ENCODE results near the gene RAD51B. TPM values are rescaled to one million over a fixed set of nuclear protein-coding genes. Genes with fewer than 3 reads are reported as not detected.

The RAD51B gene
- total RNA-seq, 4 donors from 2014 or later = 19.6 to 39.7 (median 25.4) TPM

DNA sequence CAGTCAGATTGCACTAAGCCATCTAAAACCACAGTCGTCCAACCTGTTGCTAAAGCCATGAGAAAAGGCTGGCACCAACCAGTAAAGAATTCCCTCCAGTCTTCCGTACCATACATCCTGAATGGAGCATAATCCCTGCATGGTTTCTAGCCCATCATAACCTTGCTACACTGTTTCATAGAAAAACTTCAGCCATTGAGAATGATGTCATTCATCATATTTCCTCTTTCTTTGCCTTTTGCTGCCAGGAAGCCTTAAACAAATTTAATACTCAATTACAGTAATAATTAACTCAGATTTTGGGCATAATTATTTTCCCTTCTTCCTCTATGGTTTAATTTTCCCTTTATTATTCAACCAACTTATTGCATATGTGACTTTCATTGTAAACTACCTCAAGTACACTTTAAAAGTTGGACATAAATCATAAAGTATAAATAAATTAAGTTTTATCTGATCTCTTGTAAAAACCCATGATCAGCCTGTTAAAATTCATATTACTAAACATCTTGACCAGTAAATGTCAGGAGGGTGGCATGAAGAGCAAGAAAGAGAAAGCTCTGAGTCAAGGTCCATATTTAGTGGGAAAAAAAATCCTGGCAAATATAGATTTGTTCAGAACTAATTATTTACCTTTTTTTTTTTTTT lies 708.6 kb downstream of the RAD51B start:
- peak overlapping the region; percentile 71 for H3K27ac ChIP-seq
- 66% methylated on average over 2 of the region's 2 CpGs for WGBS

DNA sequence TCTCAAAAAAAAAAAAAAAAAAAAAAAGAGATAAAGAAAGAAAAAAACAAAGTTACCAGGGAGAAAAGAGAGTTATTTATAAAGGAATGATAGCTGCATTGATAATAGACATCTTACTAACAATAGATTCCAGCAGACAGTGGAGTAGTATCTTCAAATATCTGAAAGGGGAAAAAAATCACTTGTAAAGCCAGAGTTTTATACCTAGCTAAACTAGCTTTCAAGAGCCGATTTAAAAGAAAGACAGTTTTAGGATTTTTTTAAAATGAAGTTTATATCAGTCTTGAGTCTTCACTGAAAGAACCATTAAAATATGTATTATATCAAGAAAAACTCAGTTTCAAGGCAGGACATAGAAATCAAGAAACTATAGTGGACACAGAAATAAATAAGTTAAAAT lies 710.9 kb downstream of the RAD51B start:
- no peaks in the 10 kb centered on the region for H3K9me3 ChIP-seq
- no peaks in the 10 kb centered on the region for H3K27me3 ChIP-seq
- DNase-seq (ENCODE audit: low spot score in 2 of 2) = no peak
- no peaks in the 10 kb centered on the region for H3K36me3 ChIP-seq
- no peak overlapping the region for H3K27ac ChIP-seq
- TF ChIP-seq EP300 (IDR thresholded peaks at IDR 0.05) = no peak
- TF ChIP-seq, protein P1, sequence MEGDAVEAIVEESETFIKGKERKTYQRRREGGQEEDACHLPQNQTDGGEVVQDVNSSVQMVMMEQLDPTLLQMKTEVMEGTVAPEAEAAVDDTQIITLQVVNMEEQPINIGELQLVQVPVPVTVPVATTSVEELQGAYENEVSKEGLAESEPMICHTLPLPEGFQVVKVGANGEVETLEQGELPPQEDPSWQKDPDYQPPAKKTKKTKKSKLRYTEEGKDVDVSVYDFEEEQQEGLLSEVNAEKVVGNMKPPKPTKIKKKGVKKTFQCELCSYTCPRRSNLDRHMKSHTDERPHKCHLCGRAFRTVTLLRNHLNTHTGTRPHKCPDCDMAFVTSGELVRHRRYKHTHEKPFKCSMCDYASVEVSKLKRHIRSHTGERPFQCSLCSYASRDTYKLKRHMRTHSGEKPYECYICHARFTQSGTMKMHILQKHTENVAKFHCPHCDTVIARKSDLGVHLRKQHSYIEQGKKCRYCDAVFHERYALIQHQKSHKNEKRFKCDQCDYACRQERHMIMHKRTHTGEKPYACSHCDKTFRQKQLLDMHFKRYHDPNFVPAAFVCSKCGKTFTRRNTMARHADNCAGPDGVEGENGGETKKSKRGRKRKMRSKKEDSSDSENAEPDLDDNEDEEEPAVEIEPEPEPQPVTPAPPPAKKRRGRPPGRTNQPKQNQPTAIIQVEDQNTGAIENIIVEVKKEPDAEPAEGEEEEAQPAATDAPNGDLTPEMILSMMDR (IDR thresholded peaks at IDR 0.05) = no peak
- no peak for TF ChIP-seq POLR2A (IDR thresholded peaks at IDR 0.05)
- TF ChIP-seq POLR2AphosphoS5 (IDR thresholded peaks at IDR 0.05) = no peak
- peaks cover 28% of the 10 kb centered on the region for H3K4me1 ChIP-seq
- 91% methylated on average over 1 of the region's 1 CpG for WGBS
- H3K4me3 ChIP-seq = no peak overlapping the region

More for the DNA sequence above, 708.6 kb downstream of the RAD51B start:
- Histone ChIP-seq H3K4me3 (no peak overlapping the region), H3K36me3 (no peaks in the 10 kb centered on the region), H3K4me1 (peaks cover 49% of the 10 kb centered on the region), H3K27me3 (no peaks in the 10 kb centered on the region), H3K9me3 (no peaks in the 10 kb centered on the region)
- TF ChIP-seq, protein P1 (IDR thresholded peaks at IDR 0.05) = no peak
- TF ChIP-seq POLR2AphosphoS5 (IDR thresholded peaks at IDR 0.05) = no peak
- no peak for TF ChIP-seq EP300 (IDR thresholded peaks at IDR 0.05)
- no peak for TF ChIP-seq POLR2A (IDR thresholded peaks at IDR 0.05)
- DNase-seq (ENCODE audit: low spot score in 2 of 2) = no peak

- H3K4me3 ChIP-seq = no peak overlapping the region
- H3K27ac ChIP-seq = no peak overlapping the region
- no peak for TF ChIP-seq POLR2A (IDR thresholded peaks at IDR 0.05)
- DNase-seq (ENCODE audit: low spot score in 2 of 2) = no peak
- H3K4me1 ChIP-seq = peaks cover 10% of the 10 kb centered on the region
- no peaks in the 10 kb centered on the region for H3K36me3 ChIP-seq
- no peaks in the 10 kb centered on the region for H3K27me3 ChIP-seq
- H3K9me3 ChIP-seq = no peaks in the 10 kb centered on the region
Observed at GRCh38 chr14:68532496-68532895, 712.9 kb downstream of the RAD51B start.

DNA sequence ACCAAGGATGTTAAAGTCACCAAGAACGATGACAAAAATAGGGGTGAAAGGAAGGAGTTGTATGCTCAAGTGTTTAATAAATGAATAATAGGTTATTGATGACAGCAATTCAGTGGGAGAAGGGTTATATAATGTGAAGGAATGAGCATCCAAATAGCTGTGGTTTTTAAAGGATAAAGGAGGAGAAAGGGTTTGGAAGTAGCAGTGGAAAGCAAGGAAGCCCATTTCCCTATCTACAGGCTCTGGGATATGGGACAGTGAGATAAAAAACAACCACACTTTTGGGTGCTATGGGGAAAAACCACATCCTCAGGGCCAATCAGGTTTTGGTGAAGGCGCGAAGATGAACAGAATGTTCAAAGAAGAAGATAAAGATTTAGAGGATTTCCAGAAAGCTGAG lies 714.7 kb downstream of the RAD51B start:
- Histone ChIP-seq H3K27me3 (no peaks in the 10 kb centered on the region), H3K4me1 (no peaks in the 10 kb centered on the region), H3K27ac (no peak overlapping the region), H3K36me3 (no peaks in the 10 kb centered on the region), H3K9me3 (no peaks in the 10 kb centered on the region), H3K4me3 (no peak overlapping the region)
- DNase-seq (ENCODE audit: low spot score in 2 of 2) = no peak
- WGBS = 95% methylated on average over 3 of the region's 3 CpGs
- TF ChIP-seq, protein P1 (IDR thresholded peaks at IDR 0.05) = no peak
- TF ChIP-seq EP300 (IDR thresholded peaks at IDR 0.05) (no peak), POLR2AphosphoS5 (IDR thresholded peaks at IDR 0.05) (no peak), POLR2A (IDR thresholded peaks at IDR 0.05) (no peak)

DNA sequence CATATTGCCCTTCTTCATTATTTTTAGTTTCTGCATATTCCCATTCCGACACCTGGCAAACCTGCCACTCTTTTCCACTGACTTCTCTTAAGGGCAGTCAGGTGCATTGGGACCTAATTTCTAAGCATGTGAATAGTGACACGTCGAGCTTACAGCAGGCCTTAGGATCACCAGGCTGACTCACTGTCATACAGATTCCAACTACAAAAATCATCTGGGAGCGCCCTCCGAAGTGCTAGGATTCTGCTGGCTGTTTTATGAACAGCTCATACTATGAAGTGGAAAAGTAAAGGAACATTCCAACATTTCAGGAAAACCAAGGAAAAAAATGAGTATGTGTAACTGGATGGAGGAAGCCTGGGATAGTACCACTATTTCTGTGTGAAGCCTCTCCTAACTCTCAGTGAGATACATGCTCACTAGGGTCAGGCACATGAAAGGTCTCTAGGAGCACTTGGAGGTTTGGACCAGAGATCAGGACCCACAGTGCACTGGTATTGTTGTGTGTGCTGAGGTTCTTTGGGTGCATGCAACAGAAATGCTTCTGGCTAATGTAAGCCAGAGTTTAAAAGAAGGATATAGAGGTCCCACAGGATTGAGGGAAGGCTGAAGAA lies 715.9 kb downstream of the RAD51B start:
- no peak for TF ChIP-seq EP300 (IDR thresholded peaks at IDR 0.05)
- TF ChIP-seq POLR2A (IDR thresholded peaks at IDR 0.05) = no peak
- Histone ChIP-seq H3K27ac (no peak overlapping the region), H3K9me3 (no peaks in the 10 kb centered on the region), H3K4me1 (no peaks in the 10 kb centered on the region), H3K4me3 (no peak overlapping the region), H3K27me3 (no peaks in the 10 kb centered on the region), H3K36me3 (no peaks in the 10 kb centered on the region)
- no peak for DNase-seq (ENCODE audit: low spot score in 2 of 2)
- WGBS = 79% methylated on average over 5 of the region's 5 CpGs

DNA sequence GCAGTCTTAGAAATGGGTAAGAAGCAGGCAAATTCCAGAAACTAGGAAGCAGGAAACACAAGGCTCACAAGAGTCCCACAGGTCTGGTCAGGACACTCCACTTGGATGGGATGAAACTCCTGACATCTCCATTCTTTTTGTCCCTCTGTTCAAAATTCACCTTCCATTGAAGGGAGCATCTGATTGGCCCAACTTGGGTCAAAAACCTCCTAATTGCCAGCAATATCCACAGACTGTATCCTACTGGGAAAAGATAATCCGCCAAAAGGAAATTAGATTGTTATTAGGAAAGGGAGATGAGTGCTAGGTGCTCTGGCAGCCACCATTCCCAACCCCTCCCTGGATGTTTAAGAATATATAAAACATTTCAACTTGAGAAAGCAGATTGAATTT lies 716.4 kb downstream of the RAD51B start:
- no peaks in the 10 kb centered on the region for H3K9me3 ChIP-seq
- 100% methylated on average over 1 of the region's 1 CpG for WGBS
- H3K36me3 ChIP-seq = no peaks in the 10 kb centered on the region
- H3K4me1 ChIP-seq = peaks cover 2% of the 10 kb centered on the region
- DNase-seq (ENCODE audit: low spot score in 2 of 2) = no peak
- no peak overlapping the region for H3K27ac ChIP-seq
- no peaks in the 10 kb centered on the region for H3K27me3 ChIP-seq
- H3K4me3 ChIP-seq = no peak overlapping the region
- TF ChIP-seq POLR2AphosphoS5 (IDR thresholded peaks at IDR 0.05) = no peak
- no peak for TF ChIP-seq EP300 (IDR thresholded peaks at IDR 0.05)
